ENCODE data around the gene PLK3.
"Not testable (repeated sequence)": the region's sequence is repeated elsewhere in the genome, so short reads cannot be mapped to it uniquely, and the experiment has no call there.

- TF ChIP-seq CTCF (conservative IDR thresholded peaks at IDR 0.05); ZFX (IDR thresholded peaks at IDR 0.05): not testable (repeated sequence)
Observed at GRCh38 chr1:44797886-44798285, 2.3 kb upstream of the PLK3 start.
